Endodermal cell (in vitro differentiated cells): ENCODE measurements around the gene CD82. TPM values are rescaled to one million over a fixed set of nuclear protein-coding genes. Genes with fewer than 3 reads are reported as not detected.

Source experiments
- DNase-seq: peaks from one replicate; pipeline ENCODE4 v3.0.0-alpha.2; 2017
- H3K27ac ChIP-seq: 2 replicates; pipeline ENCODE4 v1.5.1; 2013; ENCODE audit warnings: mild to moderate bottlenecking, low read depth, low read length, moderate library complexity
- H3K27me3 ChIP-seq: 2 replicates; pipeline ENCODE4 v1.6.1; 2013; ENCODE audit warnings: mild to moderate bottlenecking, low read length, moderate library complexity; ENCODE audit not compliant: insufficient read depth, control insufficient read depth, poor library complexity, severe bottlenecking
- H3K36me3 ChIP-seq: 2 replicates; pipeline ENCODE4 v1.7.0; 2013; ENCODE audit warnings: mild to moderate bottlenecking, low read length, moderate library complexity; ENCODE audit not compliant: control insufficient read depth, insufficient read depth
- H3K4me1 ChIP-seq: one replicate; pipeline ENCODE4 v1.7.0; 2013; ENCODE audit warnings: low read length; ENCODE audit not compliant: control insufficient read depth, insufficient read depth
- H3K4me3 ChIP-seq: 2 replicates; pipeline ENCODE4 v1.5.1; 2013; ENCODE audit warnings: mild to moderate bottlenecking, low read length, moderate library complexity
- H3K9ac ChIP-seq: 2 replicates; pipeline ENCODE4 v1.6.1; 2013; ENCODE audit warnings: mild to moderate bottlenecking, low read length, moderate library complexity; ENCODE audit not compliant: poor library complexity, severe bottlenecking; ENCODE audit errors: extremely low read depth
- H3K9me3 ChIP-seq: 2 replicates; pipeline ENCODE4 v1.6.1; 2013; ENCODE audit warnings: mild to moderate bottlenecking, low read length, moderate library complexity; ENCODE audit not compliant: control insufficient read depth
- H3K27ac Mint-ChIP-seq: 2 replicates; pipeline ENCODE4 v1.8.0; 2020; ENCODE audit warnings: mixed read lengths
- H3K27me3 Mint-ChIP-seq: 2 replicates; pipeline ENCODE4 v1.8.0; 2021; ENCODE audit warnings: mild to moderate bottlenecking, mixed read lengths; ENCODE audit not compliant: insufficient read depth
- H3K36me3 Mint-ChIP-seq: 2 replicates; pipeline ENCODE4 v1.8.0; 2020; ENCODE audit warnings: low read depth, mixed read lengths
- H3K4me1 Mint-ChIP-seq: 2 replicates; pipeline ENCODE4 v1.8.0; 2020; ENCODE audit warnings: mixed read lengths
- H3K4me3 Mint-ChIP-seq: 2 replicates; pipeline ENCODE4 v1.8.0; 2020; ENCODE audit warnings: mild to moderate bottlenecking, moderate library complexity, mixed read lengths
- H3K9me3 Mint-ChIP-seq: 2 replicates; pipeline ENCODE4 v1.8.0; 2020; ENCODE audit warnings: mild to moderate bottlenecking, mixed read lengths
- WGBS, 2 experiments: methylation state at CpG; one replicate each; pipeline versions ENCODE4 v1.1.5 to v1.1.7; 2013; ENCODE audit warnings: missing lambda C conversion rate in 2 of 2, mixed read lengths in 1 of 2; ENCODE audit not compliant: insufficient coverage in 1 of 2, insufficient read length in 1 of 2; 5-methylcytosine and 5-hydroxymethylcytosine counted together
- total RNA-seq, 2 donors: library from RNA; stranded (reverse); fragmentation: NEBNext Ultra II Directional in 1 of 2; extraction: Animal tissue kit (Norgen Biotek cat#: 25700) in 1 of 2; gene quantifications; 2 replicates in 1 of 2; 3 replicates in 1 of 2; pipeline ENCODE4 v1.2.1, GENCODE V29; 2021
- TF ChIP-seq, protein P1 (sequence below): fragments of 200-600 bp; sonication (generic); conservative IDR thresholded peaks from 2 replicates; pipeline ENCODE4 v1.5.0; 2021; ENCODE audit warnings: antibody characterized with exemption, mild to moderate bottlenecking

The CD82 gene
- total RNA-seq, 2 donors from 2014 or later = 1.7 to 3.0 TPM

DNA sequence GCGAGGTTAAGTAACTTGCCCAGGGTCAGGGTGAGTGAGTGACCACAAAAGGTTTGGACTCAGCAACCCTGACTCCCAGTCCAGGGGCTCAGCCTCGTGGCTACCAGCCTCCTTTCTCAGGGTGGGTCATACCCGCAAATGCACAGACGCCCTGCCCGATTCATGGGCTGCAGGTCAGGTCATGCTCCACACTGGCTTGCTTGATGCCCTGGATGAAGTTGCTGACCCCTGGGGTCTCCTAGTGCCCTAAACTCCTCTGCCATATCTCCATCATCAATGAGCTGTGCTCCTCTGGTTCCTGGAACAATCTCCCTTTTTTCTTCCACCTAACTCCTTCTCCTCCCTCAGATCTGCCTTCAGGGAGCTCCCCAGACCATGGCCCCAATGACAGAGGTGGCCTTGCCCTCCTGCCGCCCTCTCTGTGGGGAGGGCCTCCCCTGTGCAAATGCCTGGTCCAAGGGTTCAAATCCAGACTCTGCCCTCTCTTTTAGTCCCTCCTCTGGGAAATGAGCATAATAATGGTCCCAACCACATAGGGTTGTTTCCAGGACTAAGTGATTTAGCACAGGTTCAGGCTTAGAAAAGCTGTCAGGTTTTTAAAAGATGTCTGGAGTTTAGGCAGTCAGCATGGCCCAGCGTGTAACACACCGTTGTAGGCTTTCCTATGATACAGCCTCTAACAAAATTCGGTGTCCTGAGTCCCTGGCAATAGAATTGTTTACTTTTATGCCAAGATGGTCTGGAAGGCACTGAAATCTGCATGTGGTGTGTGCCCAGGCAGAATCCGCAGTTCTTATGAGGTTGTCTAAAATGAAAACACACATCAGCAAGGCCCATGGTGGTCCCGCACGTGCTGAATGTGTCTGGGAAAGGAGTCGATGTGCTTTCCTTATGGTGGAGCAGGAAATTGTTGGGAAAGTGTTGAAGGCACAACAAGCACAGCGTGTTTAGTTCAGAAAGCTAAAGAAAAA is 63.6 kb downstream of the CD82 start:
- H3K27me3 Mint-ChIP-seq = peaks cover 4% of the 10 kb centered on the region
- Histone ChIP-seq H3K27ac (no peak overlapping the region), H3K9ac (no peak overlapping the region), H3K27me3 (no peaks in the 10 kb centered on the region), H3K9me3 (no peaks in the 10 kb centered on the region), H3K36me3 (no peaks in the 10 kb centered on the region), H3K4me3 (no peak overlapping the region), H3K4me1 (no peaks in the 10 kb centered on the region)
- H3K4me3 Mint-ChIP-seq = no peak overlapping the region
- no peaks in the 10 kb centered on the region for H3K36me3 Mint-ChIP-seq
- H3K9me3 Mint-ChIP-seq = peaks cover 2% of the 10 kb centered on the region
- H3K27ac Mint-ChIP-seq = no peak overlapping the region
- DNase-seq = peak; percentile 23
- TF ChIP-seq, protein P1, sequence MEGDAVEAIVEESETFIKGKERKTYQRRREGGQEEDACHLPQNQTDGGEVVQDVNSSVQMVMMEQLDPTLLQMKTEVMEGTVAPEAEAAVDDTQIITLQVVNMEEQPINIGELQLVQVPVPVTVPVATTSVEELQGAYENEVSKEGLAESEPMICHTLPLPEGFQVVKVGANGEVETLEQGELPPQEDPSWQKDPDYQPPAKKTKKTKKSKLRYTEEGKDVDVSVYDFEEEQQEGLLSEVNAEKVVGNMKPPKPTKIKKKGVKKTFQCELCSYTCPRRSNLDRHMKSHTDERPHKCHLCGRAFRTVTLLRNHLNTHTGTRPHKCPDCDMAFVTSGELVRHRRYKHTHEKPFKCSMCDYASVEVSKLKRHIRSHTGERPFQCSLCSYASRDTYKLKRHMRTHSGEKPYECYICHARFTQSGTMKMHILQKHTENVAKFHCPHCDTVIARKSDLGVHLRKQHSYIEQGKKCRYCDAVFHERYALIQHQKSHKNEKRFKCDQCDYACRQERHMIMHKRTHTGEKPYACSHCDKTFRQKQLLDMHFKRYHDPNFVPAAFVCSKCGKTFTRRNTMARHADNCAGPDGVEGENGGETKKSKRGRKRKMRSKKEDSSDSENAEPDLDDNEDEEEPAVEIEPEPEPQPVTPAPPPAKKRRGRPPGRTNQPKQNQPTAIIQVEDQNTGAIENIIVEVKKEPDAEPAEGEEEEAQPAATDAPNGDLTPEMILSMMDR = no peak
- peaks cover 7% of the 10 kb centered on the region for H3K4me1 Mint-ChIP-seq
- 83 to 84% methylated on average over 12 to 14 of the region's 14 CpGs for WGBS, 2 experiments

GRCh38 chr11:44629732-44630345 is 64.4 kb downstream of the CD82 start:
- H3K9me3 ChIP-seq = no peaks in the 10 kb centered on the region
- peaks cover 8% of the 10 kb centered on the region for H3K4me1 Mint-ChIP-seq
- no peak overlapping the region for H3K27ac ChIP-seq
- 89 to 97% methylated on average over 3 to 8 of the region's 8 CpGs for WGBS, 2 experiments
- H3K27me3 Mint-ChIP-seq = peaks cover 6% of the 10 kb centered on the region
- H3K27me3 ChIP-seq = no peaks in the 10 kb centered on the region
- no peak overlapping the region for H3K9ac ChIP-seq
- H3K27ac Mint-ChIP-seq = no peak overlapping the region
- peaks cover 2% of the 10 kb centered on the region for H3K9me3 Mint-ChIP-seq
- TF ChIP-seq, protein P1 = no peak
- H3K4me3 Mint-ChIP-seq = no peak overlapping the region
- H3K4me3 ChIP-seq = no peak overlapping the region
- H3K36me3 ChIP-seq = no peaks in the 10 kb centered on the region
- H3K36me3 Mint-ChIP-seq = no peaks in the 10 kb centered on the region
- DNase-seq = peak; percentile 9
- H3K4me1 ChIP-seq = no peaks in the 10 kb centered on the region

- Mint-ChIP-seq H3K9me3 (peaks cover 2% of the 10 kb centered on the region), H3K27ac (no peak overlapping the region), H3K36me3 (no peaks in the 10 kb centered on the region), H3K27me3 (peaks cover 6% of the 10 kb centered on the region), H3K4me1 (peaks cover 16% of the 10 kb centered on the region), H3K4me3 (no peak overlapping the region)
- no peak overlapping the region for H3K27ac ChIP-seq
- H3K9ac ChIP-seq = no peak overlapping the region
- peak; percentile 18 for DNase-seq
- 88 to 98% methylated on average over 6 to 7 of the region's 7 CpGs for WGBS, 2 experiments
- H3K4me3 ChIP-seq = no peak overlapping the region
- peaks cover 4% of the 10 kb centered on the region for H3K4me1 ChIP-seq
- H3K36me3 ChIP-seq = no peaks in the 10 kb centered on the region
- no peaks in the 10 kb centered on the region for H3K27me3 ChIP-seq
- TF ChIP-seq, protein P1 = no peak
- H3K9me3 ChIP-seq = no peaks in the 10 kb centered on the region
Observed at GRCh38 chr11:44630511-44631210, 65.2 kb downstream of the CD82 start.
